OCI-LY7 (cell line): Measurements from ENCODE around the gene TTC28. TPM values are rescaled to one million over a fixed set of nuclear protein-coding genes. Genes with fewer than 3 reads are reported as not detected.

Experiments
- BruUV-seq: library from RNA; stranded (reverse); fragments of 400-500 nt; replicated peaks from 2 replicates; lab custom pipeline; 2021; lab: Mats Ljungman, UMichigan
- CTCF ChIA-PET: fragments of 300-600 bp; sonication (Branson Sonifier 250); formaldehyde crosslinking; loops from one replicate; lab custom pipeline; 2022; ENCODE audit warnings: antibody characterized with exemption; ENCODE audit not compliant: unreplicated experiment; lab: Charles Lee
- POLR2A ChIA-PET: fragments of 300-600 bp; sonication (Branson Sonifier 250); formaldehyde crosslinking; loops from one replicate; lab custom pipeline; 2022; ENCODE audit warnings: antibody characterized with exemption; lab: Charles Lee
- DNase-seq: peaks from one replicate; pipeline ENCODE4 v3.0.0-alpha.2; 2015; ENCODE audit warnings: low spot score
- H2AFZ ChIP-seq: fragments of 200-600 bp; sonication (generic), shearing (Covaris generic); 2 replicates; pipeline ENCODE4 v1.6.1; 2014; ENCODE audit warnings: mild to moderate bottlenecking, antibody characterized with exemption, low read length, moderate library complexity
- H3K27ac ChIP-seq: fragments of 200-600 bp; sonication (generic); 2 replicates; pipeline ENCODE4 v1.5.1; 2014; ENCODE audit warnings: mixed run types, low read depth, mild to moderate bottlenecking, moderate library complexity, low read length, inconsistent platforms; ENCODE audit not compliant: poor library complexity, severe bottlenecking
- H3K36me3 ChIP-seq: fragments of 200-600 bp; sonication (generic); 2 replicates; pipeline ENCODE4 v1.6.1; 2014; ENCODE audit warnings: mild to moderate bottlenecking, antibody characterized with exemption, low read length, moderate library complexity, mixed read lengths; ENCODE audit not compliant: insufficient read depth
- H3K4me1 ChIP-seq: fragments of 200-600 bp; sonication (generic); 2 replicates; pipeline ENCODE4 v1.5.1; 2014; ENCODE audit warnings: mild to moderate bottlenecking, low read length; ENCODE audit not compliant: insufficient read depth, poor library complexity, severe bottlenecking
- H3K4me2 ChIP-seq: fragments of 200-600 bp; sonication (generic); 2 replicates; pipeline ENCODE4 v1.6.1; 2014; ENCODE audit warnings: mild to moderate bottlenecking, low read length
- H3K4me3 ChIP-seq: fragments of 200-600 bp; sonication (generic); 2 replicates; pipeline ENCODE4 v1.5.1; 2014; ENCODE audit warnings: mild to moderate bottlenecking, low read depth, low read length; ENCODE audit not compliant: poor library complexity, severe bottlenecking
- H3K79me2 ChIP-seq: fragments of 200-600 bp; sonication (generic); 2 replicates; pipeline ENCODE4 v1.6.1; 2016; ENCODE audit warnings: low read depth, mild to moderate bottlenecking, low read length, moderate library complexity, mixed read lengths; ENCODE audit not compliant: insufficient read depth
- H3K9me2 ChIP-seq: fragments of 200-600 bp; sonication (generic); 2 replicates; pipeline ENCODE4 v1.6.1; 2016; ENCODE audit warnings: mild to moderate bottlenecking, low read length, mixed read lengths; ENCODE audit not compliant: insufficient read depth
- H3K9me3 ChIP-seq: fragments of 200-600 bp; sonication (generic); 2 replicates; pipeline ENCODE4 v1.6.1; 2014; ENCODE audit warnings: mild to moderate bottlenecking, mixed run types, low read length, mixed read lengths
- H4K20me1 ChIP-seq: fragments of 200-600 bp; sonication (generic); 2 replicates; pipeline ENCODE4 v1.6.1; 2014; ENCODE audit warnings: mild to moderate bottlenecking, antibody characterized with exemption, low read length, moderate library complexity, mixed read lengths; ENCODE audit not compliant: insufficient read depth
- EZH2phosphoT487 ChIP-seq: fragments of 200-600 bp; sonication (generic); IDR thresholded peaks from 2 replicates; pipeline ENCODE4 v1.6.1; 2018; ENCODE audit warnings: low read depth, borderline replicate concordance, mild to moderate bottlenecking, mixed run types, antibody characterized with exemption, low read length, moderate library complexity, mixed read lengths
- intact Hi-C: fragments of 100-400 bp; cut with micrococcal nuclease; formaldehyde crosslinking; loops from one replicate; pipeline ENCODE4 v1.10.0; 2022; ENCODE audit not compliant: unreplicated experiment
- total RNA-seq, 2 experiments: library from RNA; depleted of rRNA in 1 of 2; stranded (reverse); fragments of >200 nt in 1 of 2; shearing (Covaris generic) in 1 of 2; gene quantifications; 2 replicates each; pipeline ENCODE4 v1.2.3, GENCODE V29; 2014 to 2022
- TF ChIP-seq, protein P1 (sequence below): fragments of 200-600 bp; sonication (generic); conservative IDR thresholded peaks from 2 replicates; pipeline ENCODE4 v1.5.1; 2014; ENCODE audit warnings: mild to moderate bottlenecking, antibody characterized with exemption, low read length, moderate library complexity, mixed read lengths

The TTC28 gene
- total RNA-seq, 2 experiments from 2014 or later, result under 0.01 to 0.55 TPM

GRCh38 chr22:28406246-28406645, 273.4 kb downstream of the TTC28 start:
- BruUV-seq, result no TSS peak
- Histone ChIP-seq H3K4me1 (no peaks in the 10 kb centered on the region), H3K27ac (no peak overlapping the region), H4K20me1 (no peaks in the 10 kb centered on the region), H3K4me2 (no peak overlapping the region), H2AFZ (no peak overlapping the region), H3K9me2 (no peaks in the 10 kb centered on the region), H3K4me3 (no peak overlapping the region), H3K36me3 (no peaks in the 10 kb centered on the region), H3K9me3 (no peaks in the 10 kb centered on the region), H3K79me2 (no peaks in the 10 kb centered on the region)
- DNase-seq, result no peak
- intact Hi-C loops, result no loop called here
- CTCF ChIA-PET, result no interaction called here
- POLR2A ChIA-PET, result no interaction called here
- TF ChIP-seq EZH2phosphoT487, result no peak
- TF ChIP-seq, protein P1, sequence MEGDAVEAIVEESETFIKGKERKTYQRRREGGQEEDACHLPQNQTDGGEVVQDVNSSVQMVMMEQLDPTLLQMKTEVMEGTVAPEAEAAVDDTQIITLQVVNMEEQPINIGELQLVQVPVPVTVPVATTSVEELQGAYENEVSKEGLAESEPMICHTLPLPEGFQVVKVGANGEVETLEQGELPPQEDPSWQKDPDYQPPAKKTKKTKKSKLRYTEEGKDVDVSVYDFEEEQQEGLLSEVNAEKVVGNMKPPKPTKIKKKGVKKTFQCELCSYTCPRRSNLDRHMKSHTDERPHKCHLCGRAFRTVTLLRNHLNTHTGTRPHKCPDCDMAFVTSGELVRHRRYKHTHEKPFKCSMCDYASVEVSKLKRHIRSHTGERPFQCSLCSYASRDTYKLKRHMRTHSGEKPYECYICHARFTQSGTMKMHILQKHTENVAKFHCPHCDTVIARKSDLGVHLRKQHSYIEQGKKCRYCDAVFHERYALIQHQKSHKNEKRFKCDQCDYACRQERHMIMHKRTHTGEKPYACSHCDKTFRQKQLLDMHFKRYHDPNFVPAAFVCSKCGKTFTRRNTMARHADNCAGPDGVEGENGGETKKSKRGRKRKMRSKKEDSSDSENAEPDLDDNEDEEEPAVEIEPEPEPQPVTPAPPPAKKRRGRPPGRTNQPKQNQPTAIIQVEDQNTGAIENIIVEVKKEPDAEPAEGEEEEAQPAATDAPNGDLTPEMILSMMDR, result no peak

DNA sequence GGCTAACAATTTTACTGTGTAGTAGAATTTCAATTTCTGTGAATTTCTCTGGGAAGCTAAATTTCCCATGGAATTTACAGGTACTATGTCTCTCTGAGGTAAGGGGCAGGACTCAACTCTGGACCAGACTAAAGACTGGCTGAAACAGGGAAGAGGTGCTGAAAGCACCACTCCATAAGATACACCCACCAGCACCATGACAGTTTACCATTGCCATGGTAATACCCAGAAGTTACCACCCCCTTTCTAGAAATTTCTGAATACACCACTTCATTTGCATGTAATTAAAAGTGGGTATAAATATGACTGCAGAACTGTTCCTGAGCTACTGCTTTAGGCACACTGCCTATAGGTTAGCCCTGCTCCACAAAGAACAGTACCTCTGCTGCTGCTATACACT, 274.1 kb downstream of the TTC28 start:
- no peak for TF ChIP-seq EZH2phosphoT487
- TF ChIP-seq, protein P1, result no peak
- H3K36me3 ChIP-seq, result no peaks in the 10 kb centered on the region
- CTCF ChIA-PET, result no interaction called here
- no peaks in the 10 kb centered on the region for H3K4me1 ChIP-seq
- no peak overlapping the region for H3K4me2 ChIP-seq
- H2AFZ ChIP-seq, result no peak overlapping the region
- no peaks in the 10 kb centered on the region for H3K9me2 ChIP-seq
- H3K9me3 ChIP-seq, result no peaks in the 10 kb centered on the region
- H3K79me2 ChIP-seq, result no peaks in the 10 kb centered on the region
- no peak for DNase-seq
- no peak overlapping the region for H3K4me3 ChIP-seq
- BruUV-seq, result no TSS peak
- H4K20me1 ChIP-seq, result no peaks in the 10 kb centered on the region
- no peak overlapping the region for H3K27ac ChIP-seq
- intact Hi-C loops, result no loop called here
- POLR2A ChIA-PET, result no interaction called here

GRCh38 chr22:28402539-28402938, 277.1 kb downstream of the TTC28 start:
- no peak for DNase-seq
- H3K9me3 ChIP-seq, result no peaks in the 10 kb centered on the region
- TF ChIP-seq EZH2phosphoT487, result no peak
- TF ChIP-seq, protein P1, result no peak
- POLR2A ChIA-PET, result no interaction called here
- no peak overlapping the region for H3K27ac ChIP-seq
- no peak overlapping the region for H3K4me3 ChIP-seq
- no peak overlapping the region for H2AFZ ChIP-seq
- intact Hi-C loops, result no loop called here
- no peaks in the 10 kb centered on the region for H3K79me2 ChIP-seq
- CTCF ChIA-PET, result no interaction called here
- H3K9me2 ChIP-seq, result no peaks in the 10 kb centered on the region
- H3K36me3 ChIP-seq, result no peaks in the 10 kb centered on the region
- H3K4me2 ChIP-seq, result no peak overlapping the region
- H3K4me1 ChIP-seq, result no peaks in the 10 kb centered on the region
- H4K20me1 ChIP-seq, result no peaks in the 10 kb centered on the region
- no TSS peak for BruUV-seq
